ENCODE measurements around the gene CLDN7.
"Not testable (repeated sequence)": the region's sequence is repeated elsewhere in the genome, so short reads cannot be mapped to it uniquely, and the experiment has no call there.

CLDN7 gene

DNA sequence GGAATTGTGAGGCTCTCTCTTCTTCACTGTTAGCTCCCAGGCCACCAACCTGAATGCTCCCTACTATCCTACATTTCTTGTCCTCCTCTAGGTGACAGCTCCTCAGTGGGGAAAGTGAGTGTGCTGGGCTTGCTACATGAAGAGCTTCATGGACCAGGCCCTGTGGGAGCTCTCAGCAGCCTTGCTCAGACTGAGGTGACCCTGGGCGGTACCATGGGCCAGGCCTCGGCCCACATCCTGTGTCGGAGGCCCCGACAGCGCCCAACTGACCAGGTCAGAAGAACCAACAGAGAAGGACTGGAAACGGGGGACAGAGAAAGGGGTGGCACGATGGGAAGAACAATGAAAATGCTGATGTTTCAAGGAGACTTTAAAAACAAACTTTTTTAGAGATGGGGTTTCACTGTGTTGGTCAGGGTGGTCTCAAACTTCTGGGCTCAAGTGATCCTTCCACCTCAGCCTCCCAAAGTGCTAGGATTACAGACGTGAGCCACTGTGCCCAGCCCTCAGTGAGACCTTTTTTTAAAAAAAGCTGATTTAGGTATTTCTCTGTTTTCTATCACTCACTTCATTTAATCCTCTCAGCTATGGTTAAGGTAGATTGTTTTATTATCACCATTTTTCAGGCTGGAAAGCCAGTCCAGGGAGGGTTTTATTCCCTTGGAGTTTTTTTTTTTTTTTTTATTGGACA lies 5.4 kb downstream of the CLDN7 start:
- no peak for DNase-seq (ENCODE audit: low read depth in 2 of 2)

DNA sequence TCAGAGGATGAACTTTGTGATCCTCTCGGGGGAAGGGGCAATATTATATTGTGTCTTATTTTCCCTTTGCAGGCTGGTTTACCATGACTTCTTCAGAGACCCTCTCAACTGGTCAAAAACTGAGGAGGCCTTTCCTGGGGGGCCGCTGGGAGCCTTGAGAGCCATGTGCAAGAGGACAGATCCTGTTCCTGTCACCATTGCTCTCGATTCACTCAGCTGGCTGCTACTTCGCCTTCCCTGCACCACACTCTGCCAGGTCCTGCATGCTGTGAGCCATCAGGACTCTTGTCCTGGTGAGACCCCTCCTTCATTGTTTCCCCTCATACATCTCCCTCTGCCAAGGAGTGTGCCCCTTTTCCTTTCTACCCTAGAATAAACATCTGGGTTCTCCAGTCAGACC lies 7.8 kb downstream of the CLDN7 start:
- DNase-seq (ENCODE audit: low read depth in 2 of 2) = no peak

DNA sequence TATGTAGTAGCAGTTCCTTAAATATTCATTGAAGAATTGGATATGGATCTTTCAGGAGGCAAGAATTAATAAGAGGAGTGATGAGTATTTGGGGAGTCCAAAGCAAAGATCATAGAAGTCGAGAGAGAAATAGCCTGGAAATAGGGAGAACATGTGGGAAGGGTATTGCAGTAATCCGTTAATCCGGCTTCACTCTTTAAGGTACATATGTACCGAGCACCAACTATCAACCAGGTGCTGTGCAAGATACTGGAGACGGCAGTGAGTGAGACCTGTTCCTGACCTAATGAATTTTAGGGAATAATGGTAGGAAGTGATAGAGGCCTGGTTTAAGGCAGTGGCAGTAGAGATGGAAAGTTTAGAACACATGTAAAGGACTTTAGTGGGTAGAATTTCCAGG lies 9.2 kb downstream of the CLDN7 start:
- DNase-seq (ENCODE audit: low read depth in 2 of 2) = no peak

DNA sequence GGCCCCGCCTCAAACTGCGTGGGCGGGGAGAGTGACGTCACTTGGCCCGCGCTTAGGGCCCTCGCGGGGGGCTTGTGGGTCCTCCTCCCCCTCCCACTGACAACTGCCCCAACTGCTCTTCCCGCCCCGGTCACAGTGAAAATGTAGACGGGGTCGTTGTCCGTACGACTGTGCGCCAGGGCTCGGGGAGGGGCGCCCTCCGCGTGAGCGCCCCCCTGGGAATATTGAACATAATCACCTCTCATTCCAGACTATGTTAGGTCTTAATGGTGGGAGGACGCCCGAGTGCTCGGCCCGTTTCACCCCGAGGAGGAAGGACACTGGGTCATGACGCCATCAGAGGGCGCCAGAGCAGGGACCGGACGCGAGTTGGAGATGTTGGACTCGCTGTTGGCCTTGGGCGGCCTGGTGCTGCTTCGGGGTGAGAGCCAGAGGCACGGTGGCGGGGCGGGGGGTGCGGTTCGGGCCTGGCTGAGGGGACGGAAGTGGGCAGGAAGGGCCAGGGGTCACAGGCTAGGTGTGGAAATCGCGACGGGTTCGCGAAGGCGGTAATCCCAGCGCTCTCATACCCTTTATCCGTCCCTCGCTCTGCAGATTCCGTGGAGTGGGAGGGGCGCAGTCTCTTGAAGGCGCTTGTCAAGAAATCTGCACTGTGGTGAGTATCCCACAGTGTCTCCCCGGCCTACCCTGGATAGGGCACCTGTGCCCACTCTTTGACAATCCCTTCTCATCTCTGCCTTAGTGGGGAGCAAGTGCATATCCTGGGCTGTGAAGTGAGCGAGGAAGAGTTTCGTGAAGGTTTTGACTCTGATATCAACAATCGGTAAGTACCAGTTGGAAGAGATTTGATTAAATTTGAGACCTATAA lies 9.9 kb downstream of the CLDN7 start, which contains the start of gene ELP5:
Gene ELP5, plus strand, starts transcription at position 40 of the 868 bp plus-strand sequence. Its CDS starts 336 bp downstream, at position 376.
- peak; percentile 86 to 88 for DNase-seq (ENCODE audit: low read depth in 2 of 2)

DNA sequence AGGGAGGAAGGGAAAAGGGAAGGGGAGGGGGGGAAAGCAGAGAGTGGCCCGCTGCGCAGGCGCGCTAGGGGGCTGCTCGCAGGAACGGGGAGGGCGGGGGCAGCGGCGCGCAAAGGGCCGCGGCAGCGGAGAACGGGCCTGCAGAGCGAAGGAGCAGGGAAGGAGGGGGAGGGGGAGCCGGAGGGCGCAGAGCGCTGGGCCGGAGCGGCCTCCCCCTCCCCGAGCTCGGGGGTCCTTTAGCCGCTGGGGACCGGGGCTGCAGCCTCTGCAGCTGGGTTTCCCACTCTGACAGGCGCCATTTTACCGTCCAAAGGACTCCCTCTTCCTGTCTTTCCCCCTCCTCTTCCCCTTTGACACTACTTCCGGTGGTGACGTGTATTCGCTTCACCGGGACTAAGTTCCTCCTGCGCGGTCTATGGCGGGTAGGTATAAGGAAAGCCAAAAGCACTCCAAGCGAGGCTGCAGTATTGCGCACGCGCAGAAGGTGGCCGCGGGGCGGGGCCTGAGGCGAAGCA lies 10.6 kb downstream of the CLDN7 start, which contains the start of gene CTDNEP1:
Gene CTDNEP1, minus strand, starts transcription at position 74 of the 515 bp plus-strand sequence. CDS start 438 bp downstream, outside the sequence.
- peak; percentile 95 to 98 for DNase-seq (ENCODE audit: low read depth in 2 of 2)

DNA sequence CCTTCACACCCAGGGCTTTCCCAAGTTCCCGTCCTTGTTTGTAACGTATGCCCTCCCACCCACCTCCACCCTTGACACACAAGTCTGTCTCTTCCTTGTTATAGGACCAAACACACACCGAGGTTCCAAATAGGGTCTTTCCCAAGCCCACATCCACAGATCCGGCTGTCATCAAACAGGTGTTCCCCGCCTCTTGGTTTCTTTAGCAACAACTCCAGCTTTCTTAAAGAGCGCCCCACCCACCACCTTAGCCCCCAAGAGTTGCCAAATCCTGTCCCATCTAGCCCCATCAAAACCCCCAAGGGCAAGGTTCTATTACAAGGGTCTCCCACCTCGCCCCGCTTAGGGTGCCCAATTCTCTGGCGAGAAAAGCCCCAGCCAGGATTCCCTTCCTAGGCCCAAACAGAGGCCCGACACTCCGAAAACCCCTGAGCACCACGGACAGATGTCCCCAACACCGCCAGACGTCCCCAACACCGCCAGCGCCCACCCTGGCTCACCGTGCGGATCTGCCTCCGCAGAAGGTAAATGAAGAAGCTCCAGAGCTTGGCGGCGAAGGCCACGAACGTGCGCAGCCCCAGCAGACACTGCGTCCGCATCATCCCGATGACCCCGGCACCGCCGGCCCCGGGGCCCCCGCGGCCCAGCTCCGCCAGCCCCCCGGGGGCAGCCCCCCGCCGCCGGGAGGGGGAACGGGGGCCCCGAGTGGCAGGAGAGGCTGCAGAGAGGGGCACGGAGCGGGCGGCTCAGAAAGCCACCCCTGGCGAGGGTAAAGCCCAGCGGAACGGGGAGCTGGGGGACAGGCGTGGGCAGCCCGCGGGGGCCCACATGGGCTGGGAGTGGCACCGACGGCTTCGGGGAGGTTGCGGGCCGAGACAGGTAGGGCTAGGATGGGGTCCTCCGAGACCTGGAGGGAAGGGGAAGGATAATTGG lies 11.3 kb downstream of the CLDN7 start:
- DNase-seq (ENCODE audit: low read depth in 2 of 2) = no peak

DNA sequence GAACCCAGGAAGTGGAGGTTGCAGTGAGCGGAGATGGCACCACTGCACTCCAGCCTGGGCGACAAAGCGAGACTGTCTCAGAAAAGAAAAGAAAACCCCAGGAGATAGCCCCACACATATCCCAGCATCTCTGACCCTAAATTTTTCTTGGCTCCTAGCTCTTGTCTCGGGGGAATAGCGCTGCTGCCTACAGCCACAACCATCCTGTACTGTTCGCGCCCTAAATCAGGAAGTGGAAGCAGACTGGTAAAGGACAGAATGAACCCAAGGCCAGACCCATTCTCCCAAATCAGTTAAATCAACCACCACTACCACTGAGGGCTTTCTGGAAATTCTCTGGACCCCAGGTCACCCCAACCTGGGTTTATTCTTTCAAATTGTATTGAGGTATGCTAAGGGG lies 12.4 kb downstream of the CLDN7 start:
- no peak for DNase-seq (ENCODE audit: low read depth in 2 of 2)

DNA sequence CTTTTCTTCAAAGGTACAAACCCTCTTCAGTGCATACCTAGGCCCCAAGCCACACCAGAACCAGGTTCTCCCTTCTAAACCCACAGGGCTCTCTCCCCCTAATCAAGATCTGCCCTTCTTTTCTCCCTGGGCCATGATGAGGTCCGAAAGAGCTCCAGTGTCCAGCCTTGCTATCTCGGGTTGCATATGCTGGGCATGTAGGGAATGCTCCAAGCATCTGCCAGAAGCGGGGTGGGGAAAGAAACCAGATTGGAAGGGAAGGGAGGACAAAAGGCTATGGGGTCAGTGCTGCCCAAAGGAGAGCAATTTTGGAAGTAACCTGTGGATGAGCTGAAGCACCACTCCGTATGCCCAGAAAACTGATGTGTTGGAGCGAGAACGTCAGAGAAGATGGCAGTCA lies 13.1 kb downstream of the CLDN7 start:
- no peak for DNase-seq (ENCODE audit: low read depth in 2 of 2)

DNA sequence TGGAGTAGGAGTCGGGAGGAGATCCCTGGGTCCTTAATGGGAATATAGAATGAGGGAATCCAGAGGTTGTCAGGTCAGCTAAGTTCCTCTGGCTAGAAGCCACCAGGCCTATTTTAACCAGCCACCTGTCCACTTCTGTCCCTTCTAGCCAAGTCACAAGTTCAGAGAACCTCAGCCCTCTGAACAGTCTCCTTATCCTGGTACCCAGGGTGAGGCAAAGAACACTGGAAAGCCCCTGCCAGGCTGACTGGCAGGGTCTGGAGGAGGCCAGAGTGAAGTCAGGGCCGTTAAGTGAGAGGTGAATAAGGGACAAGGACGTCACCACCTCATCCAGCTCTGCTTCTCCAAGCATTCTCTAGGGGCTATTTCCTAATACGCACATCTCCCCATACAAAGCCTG lies 13.5 kb downstream of the CLDN7 start:
- no peak for DNase-seq (ENCODE audit: low read depth in 2 of 2)

DNA sequence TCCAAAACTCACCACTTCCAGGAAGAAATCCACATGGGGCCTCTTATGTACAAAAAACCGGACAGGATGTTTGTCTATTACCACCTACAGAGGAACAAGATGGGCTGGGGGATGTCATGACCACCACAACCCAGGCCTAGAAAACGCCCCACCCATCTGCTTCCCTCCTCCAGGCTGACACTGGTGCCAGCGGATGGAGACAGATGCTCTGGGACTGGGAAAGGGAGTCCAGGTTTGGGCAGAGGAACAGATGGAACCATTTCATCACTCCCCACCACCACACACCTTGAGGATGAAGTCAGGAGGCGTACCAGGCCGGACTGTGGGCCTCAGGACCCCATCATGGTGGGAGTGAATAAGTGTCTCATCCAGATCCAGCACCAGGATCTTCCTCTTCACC lies 15.5 kb downstream of the CLDN7 start:
- DNase-seq (ENCODE audit: low read depth in 2 of 2) = no peak

DNA sequence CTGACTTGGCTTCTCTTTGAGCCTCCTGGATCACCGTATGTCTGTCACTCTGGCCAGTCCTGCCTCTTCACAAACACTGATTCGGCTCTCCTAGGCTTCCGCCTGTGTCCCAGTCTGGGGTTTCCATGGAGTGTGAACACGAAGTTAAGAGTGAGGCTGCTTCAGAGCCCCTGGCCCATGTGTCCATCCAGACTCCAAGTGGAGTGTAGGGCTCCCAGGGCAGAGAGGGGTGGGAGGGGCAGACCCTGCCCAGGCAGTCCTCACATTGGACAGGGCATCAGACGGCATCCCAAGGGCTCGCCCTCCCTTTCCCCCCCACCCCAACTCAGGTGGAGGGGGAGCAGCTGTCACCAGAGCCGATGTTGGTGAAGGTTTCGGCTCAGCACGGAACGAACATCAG lies 18.4 kb downstream of the CLDN7 start:
- not testable (repeated sequence) for DNase-seq (ENCODE audit: low read depth in 2 of 2)

DNA sequence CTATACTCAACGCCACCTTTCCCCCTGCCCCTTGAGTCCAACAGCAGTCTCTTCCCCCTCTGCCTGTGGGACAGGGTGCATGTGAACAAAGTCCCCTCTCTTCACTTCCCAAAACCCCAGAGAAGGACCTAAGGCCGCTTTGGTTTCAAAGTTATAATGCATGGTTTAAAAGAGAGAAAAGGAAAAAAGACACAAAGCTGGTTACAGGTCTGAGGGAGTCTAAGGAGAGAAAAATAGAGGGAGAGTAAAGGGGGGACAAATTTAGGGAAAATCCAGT lies 18.9 kb downstream of the CLDN7 start:
- no peak for DNase-seq (ENCODE audit: low read depth in 2 of 2)

DNA sequence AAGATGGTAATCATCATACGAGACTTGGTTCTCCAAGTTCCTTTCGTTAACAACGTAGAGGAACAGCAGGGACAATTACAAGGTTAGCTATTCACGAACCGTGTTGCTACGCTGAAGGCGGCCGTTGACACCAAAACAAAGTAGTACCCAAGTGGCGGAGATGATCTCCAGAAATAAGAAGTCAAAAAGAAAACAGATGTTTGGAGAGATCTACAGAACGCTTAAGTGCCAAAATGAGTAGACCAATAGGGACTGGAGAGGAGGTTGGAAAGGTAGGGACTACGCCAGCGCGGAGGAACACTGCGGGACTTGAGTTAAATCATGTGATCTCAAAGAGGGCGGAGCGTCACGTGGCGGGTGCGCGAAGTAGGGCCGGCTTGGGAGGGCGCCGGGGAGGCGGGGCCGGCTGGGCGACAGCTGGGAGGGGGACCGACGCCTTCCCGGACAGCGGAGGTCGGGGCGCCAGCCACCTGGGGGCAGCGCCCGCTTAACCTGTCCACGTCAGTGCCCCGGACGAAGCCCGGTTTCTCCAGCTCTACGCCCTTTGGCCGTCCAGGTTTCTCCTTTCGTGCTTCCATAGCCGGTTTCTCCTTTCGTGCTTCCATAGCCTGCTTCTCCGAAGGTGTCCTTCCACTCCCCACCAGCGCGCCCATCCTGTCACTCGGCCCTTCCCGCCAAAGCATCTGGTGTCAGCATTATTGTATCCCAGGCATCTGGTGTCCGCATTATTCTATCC lies 19.4 kb downstream of the CLDN7 start:
- DNase-seq (ENCODE audit: low read depth in 2 of 2) = peak; percentile 83 to 84

DNA sequence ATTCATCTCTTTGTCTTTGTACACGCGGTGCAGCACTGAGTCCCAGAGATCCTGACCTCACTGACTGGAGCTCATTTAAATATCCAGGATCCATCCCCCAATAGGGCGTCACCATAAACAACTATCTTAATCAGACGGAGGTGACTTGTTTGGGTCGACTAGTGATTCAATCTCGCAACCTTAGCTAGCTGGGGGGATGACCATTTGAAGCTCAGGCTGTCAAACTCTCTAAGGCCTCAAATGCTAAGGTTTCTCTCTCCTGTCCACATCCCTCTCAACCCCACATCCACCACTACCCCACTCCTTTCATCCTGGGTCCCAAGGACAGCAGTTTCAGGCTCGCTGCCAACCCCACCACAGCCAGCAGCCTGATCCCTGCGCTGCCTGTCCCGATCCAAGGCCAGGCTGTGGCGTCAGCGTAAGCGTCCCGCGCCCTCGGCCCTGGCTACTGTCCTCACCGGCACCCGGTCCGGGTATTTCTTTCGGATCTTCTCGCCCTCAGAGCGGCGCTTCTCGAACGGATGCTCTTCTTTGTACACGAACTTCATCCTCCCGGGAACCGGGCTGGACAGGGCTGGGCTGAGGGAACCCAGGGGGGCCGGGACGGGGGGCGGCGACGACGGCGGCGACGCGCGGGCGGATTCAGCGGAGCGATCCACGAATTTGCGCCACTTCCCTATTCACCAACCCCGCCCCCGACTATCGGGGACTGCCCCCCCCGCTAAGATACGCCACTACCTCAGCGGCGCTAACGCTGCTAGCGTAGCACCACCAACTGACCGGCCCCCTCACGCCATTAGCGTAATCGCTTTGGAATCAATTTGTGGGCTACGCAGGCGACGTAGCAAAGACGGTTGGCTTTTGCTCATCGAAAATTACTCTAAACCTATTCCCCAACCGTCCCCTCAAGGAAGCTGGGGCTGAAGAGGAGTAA lies 20.2 kb downstream of the CLDN7 start, which contains the start of gene GABARAP:
Gene GABARAP, minus strand, starts transcription at position 667 of the 934 bp plus-strand sequence. Its CDS starts 119 bp downstream, at position 548.
- peak; percentile 81 to 83 for DNase-seq (ENCODE audit: low read depth in 2 of 2)

DNA sequence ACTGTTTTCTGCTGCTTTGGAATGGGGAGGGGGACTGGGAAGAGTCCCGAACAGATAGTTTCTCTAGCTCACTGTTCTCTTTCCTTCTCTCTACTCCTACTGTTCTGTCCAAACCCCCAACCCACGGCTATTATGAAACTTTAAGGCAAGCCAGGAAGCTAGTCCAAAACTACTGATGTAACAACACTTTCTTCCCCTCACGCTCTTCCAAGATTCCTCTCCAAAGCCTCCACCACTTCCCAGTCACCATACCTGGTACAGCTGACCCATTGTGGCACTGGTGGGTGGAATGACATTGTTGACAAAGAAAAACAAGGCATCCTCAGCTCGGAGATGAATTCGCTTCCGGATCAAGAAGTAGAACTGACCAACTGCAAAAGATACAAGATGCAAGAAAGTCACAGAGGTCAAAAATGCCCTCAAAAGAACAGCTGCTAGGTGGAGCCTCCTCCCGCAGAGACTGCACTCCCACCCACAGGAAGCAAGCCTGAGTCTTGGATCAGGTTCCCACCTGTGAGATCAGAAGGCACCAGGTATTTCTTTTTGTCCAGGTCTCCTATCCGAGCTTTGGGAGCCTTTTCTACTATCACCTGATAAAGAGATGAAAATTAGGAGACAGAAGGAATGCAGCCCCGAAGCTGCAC lies 21.1 kb downstream of the CLDN7 start:
- no peak for DNase-seq (ENCODE audit: low read depth in 2 of 2)

DNA sequence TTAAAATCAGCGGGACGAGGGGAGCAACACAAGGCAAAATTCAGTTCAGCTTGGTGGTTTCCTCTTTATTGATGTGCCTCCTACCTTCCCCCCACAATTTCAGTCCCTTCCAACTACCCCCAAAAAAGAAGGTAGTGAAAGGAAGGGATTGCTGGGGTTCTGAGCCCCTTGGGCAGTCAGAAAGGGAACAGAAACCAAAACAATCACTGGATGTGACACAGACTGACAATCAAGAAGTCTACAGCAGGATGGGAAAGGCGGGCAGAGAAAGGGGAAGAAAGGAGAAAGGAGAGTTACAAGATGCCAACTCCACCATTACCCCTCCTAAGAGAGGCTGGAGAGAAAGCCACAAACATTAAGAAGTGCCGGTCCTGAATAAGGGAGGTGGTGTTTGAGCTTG lies 21.9 kb downstream of the CLDN7 start:
- no peak for DNase-seq (ENCODE audit: low read depth in 2 of 2)

DNA sequence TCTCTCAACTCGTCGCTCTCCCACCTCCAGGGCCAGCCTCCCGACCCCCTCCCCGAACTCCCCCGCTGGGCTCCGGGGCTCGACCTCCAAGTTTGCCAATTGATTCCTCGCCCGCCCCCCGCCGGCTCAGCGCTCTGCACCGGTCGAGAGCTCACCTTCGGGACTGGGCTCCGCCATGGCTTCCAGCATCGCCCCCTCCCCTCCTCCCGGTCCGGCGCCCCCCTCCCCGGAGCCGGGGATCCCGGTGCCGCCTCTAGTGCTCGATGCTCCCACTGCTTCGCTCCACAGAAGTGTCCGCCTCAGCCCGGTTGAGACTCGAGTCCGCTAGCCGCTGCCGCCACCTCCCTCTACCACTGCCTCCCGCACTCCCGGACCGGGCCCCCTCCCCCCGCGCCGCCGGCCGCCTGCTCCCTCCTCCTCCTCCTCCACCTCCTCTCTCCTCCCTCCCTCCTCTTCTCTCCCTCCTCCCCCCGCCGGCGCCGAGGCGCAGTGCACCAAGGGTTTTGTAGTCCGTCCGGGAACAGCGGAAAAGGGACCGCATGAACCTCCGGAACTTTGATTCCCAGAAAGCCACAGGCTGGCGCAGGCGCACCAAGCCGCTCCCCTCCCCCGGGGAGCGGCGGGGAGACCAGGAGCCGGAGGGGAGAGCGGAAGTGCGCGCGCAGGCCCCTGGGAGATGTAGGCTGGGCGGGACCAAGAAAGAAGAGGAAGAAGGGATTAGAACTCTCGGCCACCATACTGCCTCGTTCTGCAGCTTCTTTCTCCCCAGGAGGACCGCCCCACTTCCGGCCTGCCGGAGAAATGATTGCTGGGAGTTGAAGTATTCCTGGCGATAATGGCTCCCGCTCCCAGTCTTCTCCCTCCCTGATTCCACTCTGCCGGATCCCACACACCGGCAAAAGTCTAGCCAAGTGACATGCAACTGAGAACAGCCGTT lies 22.9 kb downstream of the CLDN7 start, which contains the start of gene PHF23:
Gene PHF23, minus strand, starts transcription at position 367 of the 937 bp plus-strand sequence. Its CDS starts 178 bp downstream, at position 189.
- DNase-seq (ENCODE audit: low read depth in 2 of 2) = peak; percentile 97 to 98
